Measurements from ENCODE around the gene ADORA2B. TPM values are rescaled to one million over a fixed set of nuclear protein-coding genes. Genes with fewer than 3 reads are reported as not detected.

The ADORA2B gene
- total and polyA plus RNA-seq, 8 donors, result 0.27 to 2.7 (median 0.96) TPM

- H3K9me3 ChIP-seq, result no peaks in the 10 kb centered on the region
- no peak overlapping the region for H3K27ac ChIP-seq
- DNase-seq (no peak), FAIRE-seq (no peak), ATAC-seq (no peak)
- H3K36me3 ChIP-seq, result no peaks in the 10 kb centered on the region
- TF ChIP-seq CTCF (IDR thresholded peaks at IDR 0.05), result no peak
- intact Hi-C loops (cut with DNase I), result no loop called here
- H3K27me3 ChIP-seq, result no peaks in the 10 kb centered on the region
- peaks cover 0 to 4% (median 0%) of the 10 kb centered on the region in 3 donors for H3K4me1 ChIP-seq
- 83 to 91% methylated on average over 7 of the region's 7 CpGs for WGBS, 2 donors
- H3K4me3 ChIP-seq, result no peak overlapping the region
These were observed 2.6 kb upstream of the ADORA2B start for GRCh38 chr17:15942207-15942833.

- H3K4me1 ChIP-seq, result peaks cover 0 to 4% (median 0%) of the 10 kb centered on the region in 3 donors
- DNase-seq (peak in 1 of 6 donors; percentile 26), ATAC-seq (no peak), FAIRE-seq (no peak)
- 18 to 25% methylated on average over 29 to 40 of the region's 40 CpGs for WGBS, 2 donors
- intact Hi-C loops (cut with DNase I), result no loop called here
- H3K27me3 ChIP-seq, result no peaks in the 10 kb centered on the region
- no peaks in the 10 kb centered on the region for H3K9me3 ChIP-seq
- H3K4me3 ChIP-seq, result peak overlapping the region; percentile 38 to 66 (median 49)
- no peak for TF ChIP-seq CTCF (IDR thresholded peaks at IDR 0.05)
- H3K27ac ChIP-seq, result peak overlapping the region in 2 of 4 donors; percentile 54 to 62
- H3K36me3 ChIP-seq, result no peaks in the 10 kb centered on the region
These were observed 765 bp upstream of the ADORA2B start for GRCh38 chr17:15943971-15944758.

GRCh38 chr17:15945527-15946191 lies 729 bp downstream of the ADORA2B start:
- Histone ChIP-seq H3K27me3 (no peaks in the 10 kb centered on the region), H3K27ac (peak overlapping the region in 2 of 4 donors; percentile 54 to 62), H3K36me3 (no peaks in the 10 kb centered on the region), H3K9me3 (no peaks in the 10 kb centered on the region), H3K4me1 (peaks cover 0 to 4% (median 0%) of the 10 kb centered on the region in 3 donors), H3K4me3 (peak overlapping the region; percentile 38 to 66 (median 49))
- no peak for FAIRE-seq
- intact Hi-C loops (cut with DNase I), result no loop called here
- TF ChIP-seq CTCF (IDR thresholded peaks at IDR 0.05), result no peak
- peak in 2 of 6 donors; percentile 31 to 80 for DNase-seq
- 10 to 14% methylated on average over 63 to 64 of the region's 64 CpGs for WGBS, 2 donors
- peak; percentile 8 to 35 (median 14) for ATAC-seq

- ATAC-seq, result no peak
- Histone ChIP-seq H3K27ac (no peak overlapping the region), H3K4me3 (no peak overlapping the region), H3K36me3 (no peaks in the 10 kb centered on the region), H3K9me3 (no peaks in the 10 kb centered on the region), H3K4me1 (peaks cover 0 to 4% (median 0%) of the 10 kb centered on the region in 3 donors), H3K27me3 (no peaks in the 10 kb centered on the region)
- DNase-seq, result no peak
- TF ChIP-seq CTCF (IDR thresholded peaks at IDR 0.05), result no peak
- intact Hi-C loops (cut with DNase I), result no loop called here
- FAIRE-seq, result no peak
- 68 to 75% methylated on average over 9 of the region's 9 CpGs for WGBS, 2 donors
These were observed 1.7 kb downstream of the ADORA2B start for GRCh38 chr17:15946611-15947120.

Measured in pancreas (tissue), 10 donors.